Measurements from ENCODE around the gene STK32B. TPM values are rescaled to one million over a fixed set of nuclear protein-coding genes. Genes with fewer than 3 reads are reported as not detected.

STK32B gene
- polyA plus RNA-seq, 1 experiment, result 4.3 TPM

DNA sequence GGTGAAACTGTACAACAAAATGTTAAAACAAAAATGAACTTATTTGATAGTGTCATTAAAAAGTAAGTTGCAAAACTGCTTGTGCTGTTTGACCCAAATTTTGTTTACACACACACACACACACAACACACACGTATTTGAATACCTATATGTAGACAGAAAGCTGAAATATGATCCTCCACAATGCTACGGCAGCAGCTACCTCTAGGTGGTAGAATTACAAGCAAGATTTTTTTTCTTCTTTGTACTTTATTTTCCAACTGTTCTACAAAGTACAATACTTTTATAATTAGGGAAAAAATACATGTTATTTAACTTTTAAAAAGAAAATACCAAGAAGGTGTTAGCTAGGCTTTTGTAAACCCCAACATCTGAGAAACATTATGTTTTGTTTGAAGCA lies 33.2 kb upstream of the STK32B start:
- no peak for DNase-seq (ENCODE audit: low read depth, low spot score)
- POLR2A ChIA-PET, result interaction anchor here (0.7 kb wide), 1 partner anchor 14 kb away, joined by 7 read pairs; no protein-coding TSS in a partner anchor
- CTCF ChIA-PET, result interaction anchor here (0.7 to 1.9 kb wide), 5 partner anchors 9 to 795 kb away, joined by 3 to 7 read pairs (median 4); no protein-coding TSS in a partner anchor
- Histone ChIP-seq H3K27ac (ENCODE audit: low read depth, low read length) (no peak overlapping the region), H3K27me3 (ENCODE audit: control insufficient read depth, insufficient read depth, low read length) (peaks cover 21% of the 10 kb centered on the region), H3K9me3 (ENCODE audit: control insufficient read depth, insufficient read depth, low read length) (peaks cover 4% of the 10 kb centered on the region), H3K4me3 (ENCODE audit: low read depth, low read length) (no peak overlapping the region)
- TF ChIP-seq, protein P1, sequence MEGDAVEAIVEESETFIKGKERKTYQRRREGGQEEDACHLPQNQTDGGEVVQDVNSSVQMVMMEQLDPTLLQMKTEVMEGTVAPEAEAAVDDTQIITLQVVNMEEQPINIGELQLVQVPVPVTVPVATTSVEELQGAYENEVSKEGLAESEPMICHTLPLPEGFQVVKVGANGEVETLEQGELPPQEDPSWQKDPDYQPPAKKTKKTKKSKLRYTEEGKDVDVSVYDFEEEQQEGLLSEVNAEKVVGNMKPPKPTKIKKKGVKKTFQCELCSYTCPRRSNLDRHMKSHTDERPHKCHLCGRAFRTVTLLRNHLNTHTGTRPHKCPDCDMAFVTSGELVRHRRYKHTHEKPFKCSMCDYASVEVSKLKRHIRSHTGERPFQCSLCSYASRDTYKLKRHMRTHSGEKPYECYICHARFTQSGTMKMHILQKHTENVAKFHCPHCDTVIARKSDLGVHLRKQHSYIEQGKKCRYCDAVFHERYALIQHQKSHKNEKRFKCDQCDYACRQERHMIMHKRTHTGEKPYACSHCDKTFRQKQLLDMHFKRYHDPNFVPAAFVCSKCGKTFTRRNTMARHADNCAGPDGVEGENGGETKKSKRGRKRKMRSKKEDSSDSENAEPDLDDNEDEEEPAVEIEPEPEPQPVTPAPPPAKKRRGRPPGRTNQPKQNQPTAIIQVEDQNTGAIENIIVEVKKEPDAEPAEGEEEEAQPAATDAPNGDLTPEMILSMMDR (IDR thresholded peaks at IDR 0.05; ENCODE audit: low read depth, low read length), result peak; percentile 22; the same call in 1 of the 2 replicates

DNA sequence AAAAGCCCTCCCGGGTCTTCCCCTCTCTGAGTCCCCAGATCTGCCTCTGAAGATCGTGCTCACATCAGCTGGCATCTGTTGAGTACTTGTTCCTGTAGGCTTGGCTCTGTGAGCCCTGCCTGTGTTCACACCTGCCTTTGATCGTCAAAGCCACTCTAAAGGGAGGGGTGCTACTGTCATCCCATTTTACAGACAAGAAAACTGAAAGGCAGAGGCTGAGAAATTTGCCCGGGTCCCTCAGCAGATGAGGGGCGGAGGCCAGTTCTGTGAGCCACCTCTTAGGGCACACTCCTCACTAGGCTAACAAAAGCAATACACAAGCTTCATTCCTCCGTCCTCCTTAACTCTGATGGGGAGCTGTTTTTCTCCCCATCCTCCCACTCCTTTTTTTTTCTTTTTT lies 32.7 kb upstream of the STK32B start:
- peaks cover 4% of the 10 kb centered on the region for H3K9me3 ChIP-seq (ENCODE audit: control insufficient read depth, insufficient read depth, low read length)
- ChIA-PET POLR2A (interaction anchor here (0.7 kb wide), 2 partner anchors 14 to 955 kb away, joined by 3 to 7 read pairs; no protein-coding TSS in a partner anchor), CTCF (interaction anchor here (0.7 to 1.9 kb wide), 5 partner anchors 8 to 794 kb away, joined by 3 to 7 read pairs (median 4); no protein-coding TSS in a partner anchor)
- TF ChIP-seq, protein P1 (IDR thresholded peaks at IDR 0.05; ENCODE audit: low read depth, low read length), result no peak
- peaks cover 21% of the 10 kb centered on the region for H3K27me3 ChIP-seq (ENCODE audit: control insufficient read depth, insufficient read depth, low read length)
- no peak for DNase-seq (ENCODE audit: low read depth, low spot score)
- H3K4me3 ChIP-seq (ENCODE audit: low read depth, low read length), result peak overlapping the region; percentile 20; the same call in 1 of the 2 replicates
- no peak overlapping the region for H3K27ac ChIP-seq (ENCODE audit: low read depth, low read length)

DNA sequence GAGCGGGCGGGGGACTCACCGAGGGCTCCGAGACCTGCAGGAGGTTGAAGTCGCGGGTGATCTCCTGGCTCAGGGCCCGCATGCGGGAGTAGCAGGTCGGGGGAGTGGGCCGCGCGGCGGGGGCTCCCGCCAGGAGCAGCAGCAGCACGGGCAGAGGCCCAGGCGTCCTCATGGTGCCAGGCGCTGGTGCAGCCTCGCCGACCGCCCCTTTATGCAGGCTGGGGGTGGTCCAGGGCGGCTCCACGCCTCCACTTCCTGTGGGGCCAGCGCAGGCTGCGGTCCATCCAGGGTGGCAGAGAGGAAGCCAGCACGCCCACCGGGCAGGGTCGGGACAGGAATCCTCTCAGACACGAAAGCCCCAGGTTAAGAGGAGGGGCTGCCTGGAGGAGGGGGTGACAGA lies 32.0 kb upstream of the STK32B start, which contains the start of gene CYTL1:
Gene CYTL1, minus strand, starts transcription at position 185 of the 400 bp plus-strand sequence. Its CDS starts 13 bp downstream, at position 172.
- Histone ChIP-seq H3K27me3 (ENCODE audit: control insufficient read depth, insufficient read depth, low read length) (peaks cover 21% of the 10 kb centered on the region), H3K9me3 (ENCODE audit: control insufficient read depth, insufficient read depth, low read length) (peaks cover 4% of the 10 kb centered on the region), H3K27ac (ENCODE audit: low read depth, low read length) (no peak within 1 kb of the TSS), H3K4me3 (ENCODE audit: low read depth, low read length) (peak within 1 kb of the TSS; percentile 49)
- CTCF ChIA-PET, result no interaction called here
- POLR2A ChIA-PET, result no interaction called here
- TF ChIP-seq, protein P1 (IDR thresholded peaks at IDR 0.05; ENCODE audit: low read depth, low read length), result no peak
- DNase-seq (ENCODE audit: low read depth, low spot score), result no peak

DNA sequence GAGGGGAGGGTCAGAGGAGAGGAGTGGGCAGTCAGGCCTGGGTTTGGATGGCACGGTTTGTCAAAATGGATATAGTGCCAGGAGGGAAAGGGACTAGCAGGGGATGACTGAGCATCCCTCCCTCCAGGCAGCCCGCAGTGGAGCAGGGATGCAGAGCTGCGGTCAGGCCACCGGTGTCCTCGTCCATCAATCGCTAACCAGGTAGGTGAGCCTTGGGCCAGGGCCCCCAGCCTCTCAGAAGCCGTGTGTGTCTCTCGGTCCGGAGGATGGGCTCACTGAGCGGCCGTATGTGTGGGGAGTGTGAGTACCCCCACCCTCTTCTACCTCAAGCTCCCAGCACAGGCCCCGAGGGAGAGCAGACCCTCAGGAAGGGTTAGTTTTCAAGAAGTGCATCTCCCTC lies 31.5 kb upstream of the STK32B start:
- POLR2A ChIA-PET, result interaction anchor here (0.5 kb wide), 1 partner anchor 512 kb away, joined by 6 read pairs; no protein-coding TSS in a partner anchor
- CTCF ChIA-PET, result no interaction called here
- TF ChIP-seq, protein P1 (IDR thresholded peaks at IDR 0.05; ENCODE audit: low read depth, low read length), result no peak

DNA sequence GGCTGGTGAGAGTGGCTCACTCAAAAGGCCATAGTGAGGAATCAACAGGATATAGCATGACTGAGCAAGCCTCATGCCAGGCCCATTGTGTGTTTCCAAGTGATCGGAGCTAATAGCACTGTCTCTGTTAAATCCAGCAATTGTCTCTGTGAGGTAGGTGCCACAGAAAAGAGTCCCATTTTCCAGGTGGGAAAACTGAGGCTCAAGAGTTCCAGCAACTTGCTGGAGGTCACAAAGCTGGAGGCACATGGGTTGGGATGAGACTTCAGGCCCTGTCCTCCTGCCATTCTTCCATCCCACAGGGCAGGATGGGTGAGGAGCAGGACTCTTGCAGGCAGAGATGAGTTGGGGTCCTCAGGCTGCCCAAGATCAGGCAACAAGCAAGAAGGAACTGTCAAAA lies 30.9 kb upstream of the STK32B start:
- TF ChIP-seq, protein P1 (IDR thresholded peaks at IDR 0.05; ENCODE audit: low read depth, low read length), result no peak
- ChIA-PET CTCF (no interaction called here), POLR2A (interaction anchor here (0.5 to 0.7 kb wide), 2 partner anchors 346 to 513 kb away, joined by 3 to 6 read pairs; no protein-coding TSS in a partner anchor)
- H3K27ac ChIP-seq (ENCODE audit: low read depth, low read length), result no peak overlapping the region
- H3K27me3 ChIP-seq (ENCODE audit: control insufficient read depth, insufficient read depth, low read length), result peaks cover 28% of the 10 kb centered on the region
- peaks cover 4% of the 10 kb centered on the region for H3K9me3 ChIP-seq (ENCODE audit: control insufficient read depth, insufficient read depth, low read length)
- no peak overlapping the region for H3K4me3 ChIP-seq (ENCODE audit: low read depth, low read length)
- no peak for DNase-seq (ENCODE audit: low read depth, low spot score)

More for the DNA sequence above, 31.5 kb upstream of the STK32B start:
- H3K27me3 ChIP-seq (ENCODE audit: control insufficient read depth, insufficient read depth, low read length), result peaks cover 24% of the 10 kb centered on the region
- H3K4me3 ChIP-seq (ENCODE audit: low read depth, low read length), result peak overlapping the region; percentile 49; the same call in 1 of the 2 replicates
- no peak overlapping the region for H3K27ac ChIP-seq (ENCODE audit: low read depth, low read length)
- peaks cover 4% of the 10 kb centered on the region for H3K9me3 ChIP-seq (ENCODE audit: control insufficient read depth, insufficient read depth, low read length)
- no peak for DNase-seq (ENCODE audit: low read depth, low spot score)

Measured in AG04450 (cell line).